Upper lobe of right lung (tissue), 1 donor: ENCODE data around the gene ZMPSTE24. TPM values are rescaled to one million over a fixed set of nuclear protein-coding genes. Genes with fewer than 3 reads are reported as not detected.
"Not testable (repeated sequence)": the region's sequence is repeated elsewhere in the genome, so short reads cannot be mapped to it uniquely, and the experiment has no call there.

ENCODE experiments used
- ATAC-seq: fragments of 200-7000 bp; cut with Tn5 transposase; one replicate; pipeline ENCODE4 v1.9.1; 2020; ENCODE audit warnings: mild to moderate bottlenecking, moderate library complexity
- DNase-seq: peaks from one replicate; pipeline ENCODE4 v3.0.0-alpha.2; 2020
- H3K27ac ChIP-seq: fragments of 200-600 bp; one replicate; pipeline ENCODE4 v1.8.0; 2022
- H3K27me3 ChIP-seq: fragments of 200-600 bp; one replicate; pipeline ENCODE4 v1.8.0; 2022; ENCODE audit warnings: mild to moderate bottlenecking
- H3K36me3 ChIP-seq: fragments of 200-600 bp; one replicate; pipeline ENCODE4 v1.8.0; 2022
- H3K4me1 ChIP-seq: fragments of 200-600 bp; one replicate; pipeline ENCODE4 v1.8.0; 2022
- H3K4me3 ChIP-seq: fragments of 200-600 bp; one replicate; pipeline ENCODE4 v1.8.0; 2022; ENCODE audit warnings: mild to moderate bottlenecking
- H3K9me3 ChIP-seq: fragments of 200-600 bp; one replicate; pipeline ENCODE4 v1.8.0; 2022
- CTCF ChIP-seq: fragments of 200-600 bp; IDR thresholded peaks from one replicate; pipeline ENCODE4 v1.8.0; 2022; ENCODE audit warnings: antibody characterized with exemption
- intact Hi-C: fragments of 100-400 bp; cut with DNase I; formaldehyde crosslinking; loops from one replicate; pipeline ENCODE4 v1.11.0; 2022
- total RNA-seq: library from RNA; stranded (reverse); fragmentation: NEBNext Ultra II Directional; extraction: Animal tissue kit (Norgen Biotek cat#: 25700); gene quantifications from one replicate; pipeline ENCODE4 v1.2.1, GENCODE V29; 2021
- donor health status: DM: no; HTN: yes; CAD: no; lungs with severe emphysema.

Gene ZMPSTE24
- total RNA-seq, 1 donor from 2014 or later = 39.9 TPM

- H3K4me1 ChIP-seq = peaks cover 18% of the 10 kb centered on the region
- H3K27ac ChIP-seq = no peak within 1 kb of the TSS
- H3K27me3 ChIP-seq = peaks cover 25% of the 10 kb centered on the region
- H3K36me3 ChIP-seq = no peaks in the 10 kb centered on the region
- H3K4me3 ChIP-seq = peak within 1 kb of the TSS; percentile 49
- intact Hi-C loops = loop anchor here (10.0 kb wide), 1 partner anchor 172 kb away; no protein-coding TSS in a partner anchor
- ATAC-seq (peak; percentile 47), DNase-seq (no peak)
- no peak for TF ChIP-seq CTCF
- no peaks in the 10 kb centered on the region for H3K9me3 ChIP-seq
Observed at GRCh38 chr1:40316595-40317393, 58.8 kb downstream of the ZMPSTE24 start, which contains the start of gene COL9A2. Gene COL9A2, minus strand, starts transcription at chr1:40317286. Its CDS starts 89 bp downstream, at chr1:40317197.

GRCh38 chr1:40317394-40318074 lies 59.5 kb downstream of the ZMPSTE24 start:
- peak overlapping the region; percentile 49 for H3K4me3 ChIP-seq
- ATAC-seq (no peak), DNase-seq (no peak)
- intact Hi-C loops = loop anchor here (10.0 kb wide), 1 partner anchor 173 kb away; no protein-coding TSS in a partner anchor
- peaks cover 25% of the 10 kb centered on the region for H3K27me3 ChIP-seq
- no peaks in the 10 kb centered on the region for H3K9me3 ChIP-seq
- H3K27ac ChIP-seq = no peak overlapping the region
- TF ChIP-seq CTCF = no peak
- no peaks in the 10 kb centered on the region for H3K36me3 ChIP-seq
- peaks cover 11% of the 10 kb centered on the region for H3K4me1 ChIP-seq

GRCh38 chr1:40318476-40318875 lies 60.4 kb downstream of the ZMPSTE24 start:
- intact Hi-C loops = loop anchor here (10.0 kb wide), 1 partner anchor 174 kb away; no protein-coding TSS in a partner anchor
- no peaks in the 10 kb centered on the region for H3K36me3 ChIP-seq

GRCh38 chr1:40318970-40319621 lies 61.1 kb downstream of the ZMPSTE24 start:
- H3K4me1 ChIP-seq = peaks cover 11% of the 10 kb centered on the region
- H3K27me3 ChIP-seq = peaks cover 25% of the 10 kb centered on the region
- no peak for ATAC-seq
- H3K36me3 ChIP-seq = no peaks in the 10 kb centered on the region
- H3K9me3 ChIP-seq = no peaks in the 10 kb centered on the region
- no peak for TF ChIP-seq CTCF
- no peak overlapping the region for H3K4me3 ChIP-seq
- no peak for DNase-seq
- intact Hi-C loops = loop anchor here (10.0 kb wide), 1 partner anchor 174 kb away; no protein-coding TSS in a partner anchor
- H3K27ac ChIP-seq = no peak overlapping the region

More at GRCh38 chr1:40318476-40318875, 60.4 kb downstream of the ZMPSTE24 start:
- Histone ChIP-seq H3K9me3 (no peaks in the 10 kb centered on the region), H3K4me1 (peaks cover 11% of the 10 kb centered on the region), H3K27ac (no peak overlapping the region), H3K27me3 (peaks cover 25% of the 10 kb centered on the region), H3K4me3 (no peak overlapping the region)
- no peak for ATAC-seq
- TF ChIP-seq CTCF = no peak
- no peak for DNase-seq

GRCh38 chr1:40331403-40331802 lies 73.4 kb downstream of the ZMPSTE24 start:
- H3K4me1 ChIP-seq, DNase-seq, H3K27ac ChIP-seq, H3K36me3 ChIP-seq, H3K9me3 ChIP-seq, H3K4me3 ChIP-seq, ATAC-seq, H3K27me3 ChIP-seq, intact Hi-C loops: not testable (repeated sequence)
